NCI-H524 (cell line): Measurements from ENCODE around the gene BBS5.
"Not testable (repeated sequence)": the region's sequence is repeated elsewhere in the genome, so short reads cannot be mapped to it uniquely, and the experiment has no call there.

ENCODE experiments used
- DNase-seq, 2 experiments: peaks; one replicate each; lab custom pipeline; 2025; lab: John Stamatoyannopoulos, UW

Gene BBS5

DNA sequence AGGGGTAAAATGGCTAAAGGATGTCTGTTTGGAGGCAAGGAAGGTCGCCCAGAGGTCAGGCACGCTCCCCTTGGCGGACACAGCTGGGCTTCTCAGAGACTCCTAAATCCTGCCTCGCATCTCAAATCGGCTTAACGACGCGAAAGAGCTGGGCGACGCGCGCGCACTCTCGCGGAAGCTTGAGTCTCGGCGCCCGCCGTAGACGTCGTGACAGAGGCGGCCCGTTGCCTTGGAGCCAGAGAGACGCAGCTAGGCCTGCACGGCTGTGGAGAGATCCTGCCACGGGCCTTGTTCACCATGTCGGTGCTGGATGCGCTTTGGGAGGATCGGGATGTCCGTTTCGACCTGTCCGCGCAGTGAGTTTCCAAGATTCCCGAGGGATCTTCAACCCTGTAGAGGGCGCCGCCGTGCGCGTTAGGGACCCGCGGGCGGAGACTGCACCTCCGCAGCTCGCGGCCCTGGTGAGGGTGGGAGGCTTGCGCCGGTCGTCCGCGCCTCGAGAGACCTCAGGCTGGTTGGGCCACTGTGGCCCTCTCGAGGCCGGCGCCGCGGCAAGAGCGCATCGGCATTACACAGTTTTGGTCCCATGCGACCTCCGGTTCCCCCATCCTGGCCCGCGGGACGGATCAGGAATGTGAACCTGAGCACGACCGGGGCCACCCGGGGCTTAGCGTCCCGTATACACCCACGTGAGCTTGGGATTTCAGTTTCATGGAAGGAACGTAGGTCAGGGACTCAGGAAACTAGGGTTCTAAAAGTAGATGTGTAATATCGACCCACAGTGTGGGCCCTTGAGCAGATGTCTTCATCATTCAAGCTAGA lies at the start of gene BBS5:
Gene BBS5, plus strand, starts transcription at position 238 of the 822 bp plus-strand sequence. Its CDS starts 60 bp downstream, at position 298.
- DNase-seq, result peak; percentile 86 to 89

DNA sequence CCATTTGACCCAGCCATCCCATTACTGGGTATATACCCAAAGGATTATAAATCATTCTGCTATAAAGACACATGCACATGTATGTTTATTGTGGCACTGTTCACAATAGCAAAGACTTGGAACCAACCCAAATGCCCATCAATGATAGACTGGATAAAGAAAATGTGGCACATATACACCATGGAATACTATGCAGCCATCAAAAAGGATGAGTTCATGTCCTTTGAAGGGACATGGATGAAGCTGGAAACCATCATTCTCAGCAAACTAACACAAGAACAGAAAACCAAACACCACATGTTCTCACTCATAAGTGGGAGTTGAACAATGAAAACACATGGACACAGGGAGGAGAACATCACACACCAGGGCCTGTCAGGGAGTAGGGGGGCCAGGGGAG lies 47.5 kb upstream of the BBS5 start:
- not testable (repeated sequence) for DNase-seq

DNA sequence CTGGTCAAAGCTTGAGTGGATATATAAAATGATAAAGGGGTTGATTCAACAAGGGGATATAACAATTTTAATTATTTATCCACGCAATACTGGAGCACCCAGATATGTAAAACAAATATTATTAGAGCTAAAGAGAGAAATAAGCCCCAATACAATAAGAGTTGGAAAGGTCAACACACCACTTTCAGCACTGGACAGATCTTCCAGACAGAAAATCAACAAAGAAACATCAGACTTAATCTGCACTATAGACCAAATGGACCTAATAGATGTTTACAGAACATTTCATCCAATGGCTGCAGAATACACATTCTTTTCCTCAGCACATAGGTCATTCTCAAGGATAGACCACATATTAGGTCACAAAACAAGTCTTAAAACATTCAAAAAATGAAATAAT lies 45.1 kb upstream of the BBS5 start:
- not testable (repeated sequence) for DNase-seq

DNA sequence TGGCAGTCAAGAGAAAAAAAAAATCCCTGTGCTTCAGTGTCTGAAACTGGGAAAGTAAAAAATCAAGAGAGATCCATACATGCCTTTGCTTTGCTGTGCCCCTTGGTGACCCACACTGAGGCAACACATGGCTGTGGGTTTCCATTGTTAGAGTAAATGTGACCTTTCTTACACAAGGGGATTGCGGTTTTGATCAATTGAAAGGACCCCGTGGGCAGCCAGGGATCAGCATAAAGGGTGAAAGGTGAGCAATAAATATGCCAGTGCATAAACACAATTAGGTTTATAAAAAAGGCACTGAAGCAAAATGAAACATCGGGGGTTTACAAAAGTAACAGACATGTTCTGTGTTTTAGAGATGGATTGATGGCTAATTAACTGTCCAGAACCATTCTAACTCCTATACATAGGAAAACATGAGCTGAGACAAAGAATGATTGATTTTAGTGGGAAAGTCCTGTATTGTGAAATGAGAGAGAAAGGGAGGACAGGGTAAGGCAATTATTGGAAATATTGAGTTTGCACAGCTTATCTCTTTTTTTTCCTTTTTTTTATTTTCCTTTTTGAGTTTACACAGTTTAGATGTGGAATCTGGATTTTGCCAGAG lies 40.7 kb upstream of the BBS5 start:
- no peak for DNase-seq

DNA sequence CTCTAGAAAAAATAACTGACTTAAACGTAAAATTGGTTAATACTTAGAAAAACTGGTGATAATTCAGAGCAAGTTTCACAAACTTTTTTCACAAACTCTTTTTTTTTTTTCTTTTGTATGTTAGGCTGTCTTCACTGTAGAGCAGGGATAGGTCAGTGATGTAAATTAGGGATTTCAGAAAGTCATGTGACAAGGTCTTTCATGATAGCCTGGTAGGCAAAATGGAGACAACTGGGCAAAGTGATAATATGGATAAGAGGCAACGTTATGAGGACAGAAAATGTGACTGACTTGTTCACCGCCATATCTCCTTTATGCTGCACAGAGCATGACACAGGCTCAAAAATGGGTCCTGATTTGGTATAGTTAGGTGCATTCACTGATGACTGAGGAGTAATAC lies 39.4 kb upstream of the BBS5 start:
- DNase-seq, result no peak

DNA sequence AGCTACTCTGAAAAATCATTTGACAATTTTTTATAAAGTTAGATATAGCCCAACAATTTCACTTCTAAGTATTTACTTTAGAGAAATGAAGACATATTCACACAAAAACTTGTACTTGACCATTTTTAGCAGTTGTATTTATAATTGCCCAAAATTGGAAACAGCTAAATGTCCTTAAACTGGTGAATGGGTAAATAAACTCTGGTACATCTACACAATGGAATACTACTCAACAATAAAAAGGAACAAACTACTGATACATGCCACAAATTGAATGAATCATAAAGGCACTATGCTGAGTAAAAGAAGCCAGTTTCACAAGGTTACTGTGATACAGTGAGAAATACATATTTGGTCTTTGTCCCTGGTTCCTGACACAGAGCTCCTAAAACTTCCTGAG lies 32.8 kb upstream of the BBS5 start:
- no peak for DNase-seq

DNA sequence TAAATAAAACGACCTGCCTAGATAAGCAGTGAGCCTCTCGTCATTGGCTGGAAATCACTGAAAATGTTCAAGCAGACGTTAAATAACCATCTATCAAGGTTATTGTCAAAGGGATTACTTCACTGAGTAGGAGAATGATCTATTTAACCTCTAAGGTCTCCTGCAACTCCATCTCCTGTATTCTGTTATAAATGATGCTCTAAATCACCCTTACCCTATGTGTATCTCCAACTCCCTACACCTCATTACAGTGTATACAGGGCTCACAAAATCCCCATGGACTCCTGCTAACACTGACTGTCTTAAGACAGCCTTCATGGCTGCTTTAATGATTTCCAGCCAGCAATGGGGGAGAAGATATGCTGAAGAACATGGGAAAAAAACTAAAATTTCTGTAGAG lies 31.0 kb upstream of the BBS5 start:
- DNase-seq, result no peak

DNA sequence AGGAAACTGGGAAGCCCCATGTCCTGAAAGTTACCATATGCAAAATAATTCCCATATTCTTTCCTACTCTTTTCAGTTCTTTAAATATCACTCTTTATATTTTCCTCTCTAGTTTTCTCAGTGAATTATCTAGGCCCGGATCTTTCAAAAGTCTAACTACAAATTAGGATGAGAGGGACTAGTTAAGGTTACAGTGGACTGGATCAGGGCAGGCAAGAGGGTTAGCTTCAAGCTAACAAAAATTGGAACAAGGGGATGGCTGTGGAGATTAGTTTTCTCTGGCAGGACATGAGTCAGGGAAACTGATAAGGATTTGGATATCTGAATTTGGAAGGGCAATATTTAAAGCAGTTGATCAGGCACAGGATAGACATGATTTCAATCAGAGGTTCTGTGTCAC lies 30.4 kb upstream of the BBS5 start:
- DNase-seq, result no peak

DNA sequence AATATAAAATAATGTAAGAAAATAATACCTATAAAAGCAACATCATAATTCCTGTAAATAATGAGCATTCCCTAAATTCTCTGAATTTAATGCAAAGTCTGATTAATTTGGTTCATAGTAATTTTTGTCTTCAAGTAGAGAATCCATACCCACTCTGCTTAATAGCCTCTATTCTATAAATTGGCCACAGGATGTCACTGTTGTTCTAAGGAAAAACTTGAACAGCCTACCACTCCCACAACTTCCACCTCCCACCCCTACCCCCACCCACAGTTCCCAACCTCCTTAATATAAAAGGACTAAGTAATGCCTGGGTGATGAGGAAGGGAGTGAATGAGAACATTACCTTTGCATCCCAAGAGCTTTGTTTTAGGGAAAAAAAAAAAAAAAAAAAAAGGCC lies 27.2 kb upstream of the BBS5 start:
- peak; percentile 25 to 68 for DNase-seq

DNA sequence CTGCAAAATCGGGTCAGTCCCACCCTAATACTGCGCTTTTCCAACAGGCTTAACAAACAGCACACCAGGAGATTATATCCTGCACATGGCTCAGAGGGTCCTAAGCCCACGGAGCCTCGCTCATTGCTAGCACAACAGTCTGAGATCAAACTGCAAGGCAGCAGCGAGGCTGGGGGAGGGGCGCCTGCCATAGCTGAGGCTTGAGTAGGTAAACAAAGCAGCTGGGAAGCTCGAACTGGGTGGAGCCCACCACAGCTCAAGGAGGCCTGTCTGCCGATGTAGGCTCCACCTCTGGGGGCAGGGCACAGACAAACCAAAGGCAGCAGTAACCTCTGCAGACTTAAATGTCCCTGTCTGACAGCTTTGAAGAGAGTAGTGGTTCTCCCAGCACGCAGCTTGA lies 26.2 kb upstream of the BBS5 start:
- DNase-seq, result not testable (repeated sequence)

DNA sequence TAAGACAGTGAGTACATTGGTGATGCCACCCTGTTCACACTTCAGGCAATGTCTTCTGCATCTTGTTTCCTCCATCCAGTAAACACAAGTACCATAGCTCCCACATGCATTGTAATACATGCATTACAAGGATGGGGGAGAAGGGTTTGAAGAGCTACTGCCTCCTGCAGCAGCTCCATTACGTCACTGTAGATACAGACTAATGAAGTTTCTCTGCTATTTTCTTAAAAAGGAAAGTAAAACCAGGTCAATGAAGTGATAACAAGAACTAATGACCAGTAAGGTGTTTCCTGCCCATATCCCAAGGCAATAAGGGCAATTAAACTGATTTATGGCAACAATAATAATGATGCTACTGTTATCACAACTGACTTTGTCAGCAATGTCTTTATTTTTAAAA lies 18.2 kb upstream of the BBS5 start:
- no peak for DNase-seq

DNA sequence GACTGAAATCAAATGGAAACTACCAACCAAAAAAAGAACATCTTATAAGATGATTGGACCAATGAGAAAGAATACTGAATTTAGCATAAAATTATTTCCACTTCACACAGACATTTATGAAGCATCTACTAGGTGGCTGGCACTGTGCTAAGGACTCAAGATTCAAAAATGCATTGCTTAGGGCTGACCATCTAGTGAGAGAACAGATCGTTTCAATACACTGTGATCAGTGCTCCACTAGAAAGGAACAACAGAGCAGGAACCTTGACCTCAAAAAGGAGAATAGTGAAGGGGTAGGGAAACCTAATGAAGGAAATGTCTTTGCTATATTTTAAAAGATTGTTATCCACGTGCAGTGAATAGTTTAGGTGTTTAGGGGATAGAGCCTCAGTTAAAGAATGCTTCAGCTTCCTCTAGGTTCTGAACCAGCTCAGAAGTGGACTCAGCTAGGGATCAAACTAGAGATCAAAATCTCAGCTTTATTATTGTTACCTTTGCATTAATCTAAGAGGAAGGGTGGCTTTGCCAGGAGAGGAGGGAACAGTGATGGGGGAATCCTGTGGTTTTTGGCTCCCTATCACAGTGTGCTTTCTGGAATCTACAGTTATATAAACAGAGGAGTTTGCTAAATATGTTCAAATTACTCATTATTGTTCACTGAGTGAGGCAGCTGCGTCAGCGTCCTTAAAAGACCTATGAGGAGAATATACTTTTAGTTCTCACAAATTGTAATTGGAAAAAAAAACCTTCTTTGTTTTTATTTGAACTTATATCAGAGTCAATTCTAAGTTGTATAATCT lies 16.2 kb upstream of the BBS5 start:
- DNase-seq, result no peak

DNA sequence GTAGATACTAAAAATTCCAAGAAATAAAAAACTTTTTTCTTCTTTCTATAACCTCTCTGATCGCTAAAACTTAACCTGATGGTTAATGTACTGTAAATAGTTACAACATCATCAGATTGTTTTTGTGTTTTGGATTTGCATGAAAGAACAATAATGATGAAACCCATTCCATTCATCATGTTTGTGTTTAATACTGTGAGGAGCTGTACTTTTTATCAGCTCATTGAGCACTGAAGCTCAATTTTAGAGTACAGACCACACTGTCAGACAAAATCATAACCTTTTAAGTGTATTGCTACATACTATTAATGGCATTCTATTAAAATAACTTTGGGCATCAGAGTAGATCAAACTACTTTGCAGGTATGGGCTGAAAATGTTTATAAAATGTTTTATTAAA lies 14.8 kb upstream of the BBS5 start:
- no peak for DNase-seq

DNA sequence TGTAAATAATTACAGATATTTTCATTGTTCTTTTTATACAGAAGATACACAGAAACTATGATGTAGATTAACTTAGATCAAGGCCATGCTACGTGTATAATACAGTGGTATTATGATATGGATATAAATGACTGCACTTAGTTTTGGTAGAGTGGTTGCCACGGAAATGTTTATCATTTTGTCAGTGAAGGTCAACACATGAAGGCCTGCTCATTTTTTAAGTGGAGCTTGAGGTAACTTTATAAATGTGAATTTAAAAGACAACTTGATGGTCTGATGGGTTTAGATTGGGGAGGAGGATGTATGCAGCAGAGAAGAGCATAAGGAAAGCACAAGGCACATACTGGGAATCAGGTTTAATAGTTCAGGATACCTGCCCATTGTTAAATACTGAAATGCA lies 14.4 kb upstream of the BBS5 start:
- DNase-seq, result no peak

DNA sequence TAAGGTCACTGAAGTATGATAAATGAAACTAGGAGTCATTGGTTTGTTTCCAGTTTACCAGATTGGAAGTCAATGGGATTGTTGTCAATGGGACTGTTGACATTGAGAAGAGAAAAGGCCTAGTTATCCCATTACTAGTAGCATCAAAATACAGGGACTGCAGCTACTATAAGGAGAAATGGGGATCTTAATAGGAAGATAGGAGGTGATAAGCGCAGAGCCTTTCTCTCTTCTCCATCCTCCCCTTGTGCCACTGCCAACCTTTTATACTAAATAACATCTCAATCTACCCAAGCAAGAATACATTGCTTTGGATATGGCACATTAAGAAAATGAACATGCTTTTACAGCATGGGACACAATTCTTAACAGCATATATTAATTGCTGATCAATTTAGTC lies 10.5 kb upstream of the BBS5 start:
- no peak for DNase-seq

DNA sequence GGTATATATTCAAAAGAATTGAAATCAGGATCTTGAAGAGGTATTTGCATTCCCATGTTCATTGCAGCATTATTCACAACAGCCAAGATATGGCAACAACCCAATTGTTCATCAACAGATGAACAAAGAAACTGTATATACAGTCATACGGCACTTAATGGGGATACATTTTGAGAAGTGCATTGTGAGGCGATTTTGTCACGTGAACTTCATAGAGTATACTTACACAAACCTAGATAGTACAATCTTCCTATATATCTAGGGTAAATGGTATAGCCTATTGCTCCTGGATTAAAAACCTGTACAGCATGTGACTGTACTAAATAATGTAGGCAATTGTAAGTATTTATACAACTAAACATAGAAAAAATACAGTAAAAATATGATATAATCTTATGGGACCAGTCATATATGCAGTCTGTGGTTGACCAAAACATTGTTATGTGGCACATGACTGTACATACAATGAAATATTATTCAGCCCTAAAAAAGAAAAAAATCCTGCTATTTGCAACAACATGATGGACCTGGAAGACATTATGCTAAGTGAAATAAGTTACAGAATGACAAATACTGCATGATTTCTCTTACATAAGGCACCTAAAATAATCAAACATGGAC lies 9.2 kb upstream of the BBS5 start:
- no peak for DNase-seq

DNA sequence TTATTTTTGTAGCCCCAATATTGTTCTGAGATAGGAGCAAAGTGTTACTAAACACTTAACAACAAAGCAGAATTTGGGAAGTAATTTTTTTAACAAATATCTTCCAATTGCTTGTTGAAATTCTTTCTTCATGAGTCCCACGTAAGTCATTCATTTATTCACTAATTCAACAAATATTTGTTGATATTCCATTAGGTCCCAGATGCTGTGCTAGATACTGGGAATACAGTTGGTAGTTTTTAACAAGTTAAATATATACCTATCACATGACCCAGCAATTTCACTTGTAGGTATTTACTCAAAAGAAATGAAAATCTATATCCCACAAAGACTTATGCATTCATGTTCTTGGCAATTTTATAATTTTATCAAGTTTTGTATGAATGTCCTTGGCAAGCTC lies 7.0 kb upstream of the BBS5 start:
- DNase-seq, result no peak

DNA sequence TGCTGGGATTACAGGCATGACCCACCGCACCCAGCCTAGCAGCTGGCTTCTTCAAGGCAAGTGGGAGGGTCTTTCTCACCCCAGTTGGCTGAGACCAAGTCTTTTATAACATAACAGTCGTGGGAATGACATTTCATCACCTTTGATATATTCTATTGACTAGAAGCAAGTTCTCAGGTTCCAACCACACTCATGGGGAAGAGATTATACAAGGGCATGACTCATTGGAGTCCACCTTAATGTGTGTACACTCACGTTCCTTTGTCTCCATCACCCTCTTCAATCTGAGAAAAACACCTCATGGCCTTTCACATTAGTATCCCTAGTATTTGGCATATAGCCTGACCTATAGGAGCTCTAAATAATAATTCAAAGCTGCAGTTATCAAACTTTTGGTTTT lies 2.8 kb upstream of the BBS5 start:
- no peak for DNase-seq

DNA sequence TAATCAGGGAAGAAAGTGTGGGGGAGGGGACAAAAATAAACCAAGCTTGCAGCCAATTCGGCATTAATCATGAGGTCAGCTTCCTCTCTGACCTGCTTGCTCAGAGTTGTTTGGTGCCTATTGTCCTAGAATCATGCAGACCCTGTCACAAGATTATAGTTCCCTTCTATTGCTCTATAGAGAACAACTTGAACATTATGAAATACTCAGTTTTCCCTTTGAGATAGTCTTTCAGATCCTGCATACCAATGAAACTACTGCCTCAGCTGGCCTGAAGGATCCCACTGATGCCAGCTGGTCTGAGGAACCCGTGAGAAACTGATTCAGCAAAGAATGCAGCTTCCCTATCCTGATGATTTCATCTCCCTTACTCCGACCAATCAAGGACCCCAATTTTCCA lies 955 bp upstream of the BBS5 start:
- no peak for DNase-seq

DNA sequence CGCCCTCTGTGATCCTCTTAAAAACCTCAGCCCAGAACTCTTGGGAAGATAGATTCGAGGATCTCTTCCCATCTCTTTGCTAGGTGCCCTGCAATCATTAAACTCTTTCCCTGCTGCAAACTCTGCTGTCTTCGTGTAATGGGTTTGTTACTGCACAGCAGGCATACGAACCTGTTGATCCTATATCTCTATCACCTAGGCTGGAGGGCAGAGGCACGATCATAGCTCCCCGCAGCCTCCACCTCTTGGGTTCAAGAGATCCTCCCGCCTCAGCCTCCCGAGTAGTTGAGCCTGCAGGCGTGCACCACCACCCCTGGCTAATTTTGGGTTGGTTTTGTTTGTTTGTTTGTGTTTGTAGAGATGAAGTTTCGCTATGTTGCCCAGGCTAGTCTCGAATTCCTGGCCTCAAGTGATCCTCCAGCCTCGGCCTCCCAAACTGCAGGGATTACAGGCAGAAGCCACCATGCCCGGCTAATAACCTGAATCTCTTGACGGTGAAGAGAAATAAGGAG lies 493 bp upstream of the BBS5 start:
- no peak for DNase-seq

DNA sequence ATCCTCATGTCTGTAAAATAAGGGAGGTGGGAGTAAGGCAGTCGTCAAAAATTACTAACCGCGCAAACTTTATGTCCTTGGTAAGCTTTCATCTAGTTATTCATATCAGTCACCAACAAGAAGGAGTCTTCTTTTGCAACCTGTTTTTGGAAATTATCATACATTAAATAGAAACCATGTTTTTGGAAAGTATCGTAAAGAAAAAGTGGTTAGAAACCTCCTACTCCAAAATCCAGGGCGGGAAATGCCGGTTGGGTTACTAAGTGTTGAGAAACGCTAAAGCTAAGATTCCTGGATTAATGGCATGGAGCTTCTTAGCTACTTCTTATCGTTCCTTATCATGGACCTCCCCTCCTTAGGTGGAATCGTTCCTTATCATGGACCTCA lies 778 bp downstream of the BBS5 start:
- DNase-seq, result peak in 1 of 2 experiments; percentile 33

DNA sequence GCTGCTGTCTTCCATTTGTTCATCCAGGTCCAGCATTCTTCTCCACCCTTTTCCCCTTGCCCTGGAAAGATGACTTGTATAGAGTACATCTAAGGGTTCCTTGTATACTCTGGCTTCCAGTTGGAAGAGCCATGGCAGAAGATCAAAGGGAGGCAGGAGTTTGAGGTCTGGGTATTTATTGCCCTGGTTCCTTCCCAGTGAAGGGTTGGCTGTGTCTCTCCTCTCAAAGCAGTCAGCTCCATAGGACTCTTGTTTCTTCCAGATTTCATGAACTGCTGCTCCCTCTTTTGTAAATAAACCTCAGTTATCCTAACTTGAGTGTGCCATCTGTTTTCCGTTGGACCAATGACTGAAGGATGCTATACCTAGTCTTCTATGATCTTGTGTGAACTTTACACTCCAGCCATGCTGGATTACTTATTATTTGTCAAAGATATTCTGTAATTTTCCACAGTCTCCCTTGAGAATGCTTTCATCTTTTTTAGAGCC lies 6.4 kb downstream of the BBS5 start:
- DNase-seq, result peak; percentile 39 to 80
